ENCODE data around the gene TTF2.

Gene TTF2
- 22.0 to 56.3 (median 43.5) reads per million in 18 experiments for total RNA-seq

GRCh38 chr1:117059678-117060440, at the start of gene TTF2:
TSS of gene TTF2 (plus strand) at chr1:117060326. CDS start at chr1:117060347, 21 bp downstream.
- DNase-seq: peak; percentile 98

- no peak for DNase-seq
Observed at GRCh38 chr1:117011334-117011733, 48.8 kb upstream of the TTF2 start.

- no peak for DNase-seq
Observed at GRCh38 chr1:117013309-117013858, 46.7 kb upstream of the TTF2 start.

- DNase-seq: no peak
Observed at GRCh38 chr1:117014209-117014608, 45.9 kb upstream of the TTF2 start.

GRCh38 chr1:117015724-117016123, 44.4 kb upstream of the TTF2 start:
- DNase-seq: no peak

GRCh38 chr1:117017062-117017461, 43.1 kb upstream of the TTF2 start:
- no peak for DNase-seq

GRCh38 chr1:117017648-117018047, 42.5 kb upstream of the TTF2 start:
- peak; percentile 53 to 70 for DNase-seq

- DNase-seq: no peak
Observed at GRCh38 chr1:117020526-117021156, 39.5 kb upstream of the TTF2 start.

GRCh38 chr1:117022114-117022513, 38.0 kb upstream of the TTF2 start:
- no peak for DNase-seq

GRCh38 chr1:117025568-117025967, 34.6 kb upstream of the TTF2 start:
- DNase-seq: no peak

- no peak for DNase-seq
Observed at GRCh38 chr1:117026361-117026760, 33.8 kb upstream of the TTF2 start.

- no peak for DNase-seq
Observed at GRCh38 chr1:117029685-117030084, 30.4 kb upstream of the TTF2 start.

GRCh38 chr1:117030271-117030877, 29.8 kb upstream of the TTF2 start:
- no peak for DNase-seq

GRCh38 chr1:117032266-117032665, 27.9 kb upstream of the TTF2 start:
- DNase-seq: no peak

GRCh38 chr1:117032681-117033539, 27.2 kb upstream of the TTF2 start:
- DNase-seq: no peak

- DNase-seq: no peak
Observed at GRCh38 chr1:117033772-117034171, 26.4 kb upstream of the TTF2 start.

GRCh38 chr1:117034791-117035290, 25.3 kb upstream of the TTF2 start:
- DNase-seq: no peak

- no peak for DNase-seq
Observed at GRCh38 chr1:117036018-117036461, 24.1 kb upstream of the TTF2 start.

- DNase-seq: no peak
Observed at GRCh38 chr1:117037802-117038201, 22.3 kb upstream of the TTF2 start.

- DNase-seq: no peak
Observed at GRCh38 chr1:117038236-117038635, 21.9 kb upstream of the TTF2 start.

- no peak for DNase-seq
Observed at GRCh38 chr1:117044217-117044616, 15.9 kb upstream of the TTF2 start.

GRCh38 chr1:117045644-117046043, 14.5 kb upstream of the TTF2 start:
- peak; percentile 10 to 15 for DNase-seq

All from inflammatory macrophage (primary cell).